Measurements from ENCODE around the gene KDM8. TPM values are rescaled to one million over a fixed set of nuclear protein-coding genes. Genes with fewer than 3 reads are reported as not detected.

KDM8 gene
- total and polyA plus RNA-seq, 9 of the 15 experiments (the other 6 are each of a cell fraction or from before 2014, with no cell fraction given) = 0.61 to 9.1 (median 5.4) TPM

- TF ChIP-seq ILK (tag; IDR thresholded peaks at IDR 0.05; ENCODE audit: borderline replicate concordance, low read depth) = no peak
- TF ChIP-seq SMARCA4 (IDR thresholded peaks at IDR 0.05) = no peak
- TF ChIP-seq KAT7 (CRISPR knock-in tag; IDR thresholded peaks at IDR 0.05; ENCODE audit: borderline replicate concordance) = no peak; the same call in 1 of the 2 replicates
- TF ChIP-seq SNRNP70 (optimal IDR thresholded peaks at IDR 0.05; ENCODE audit: low read depth, low read length) = no peak
- TF ChIP-seq CBX8 (IDR thresholded peaks at IDR 0.05; ENCODE audit: borderline replicate concordance, extremely low read depth, low read depth, low read length, poor library complexity, severe bottlenecking) = no peak
- TF ChIP-seq NCOA6 (IDR thresholded peaks at IDR 0.05) = no peak
- TF ChIP-seq RFX1 (IDR thresholded peaks at IDR 0.05) = peak; percentile 61
- peak; percentile 55 for TF ChIP-seq CHD1 (IDR thresholded peaks at IDR 0.05; ENCODE audit: low read length)
- TF ChIP-seq NR2C2 (CRISPR knock-in tag; IDR thresholded peaks at IDR 0.05) = 0 out of 2 replicates have a peak, but pooled peaks have one; percentile 47
- TF ChIP-seq NR2C2 (tag; IDR thresholded peaks at IDR 0.05) = peak; percentile 55; the same call in 1 of the 2 replicates
- no peak for TF ChIP-seq ZMIZ1 (IDR thresholded peaks at IDR 0.05; ENCODE audit: low read depth in 2 of 2, low read length in 2 of 2)
- TF ChIP-seq RBM22 (IDR thresholded peaks at IDR 0.05; ENCODE audit: low read depth, low read length, poor library complexity, severe bottlenecking) = no peak
- no peak for TF ChIP-seq ZNF695 (CRISPR knock-in tag; IDR thresholded peaks at IDR 0.05)
- TF ChIP-seq, protein P1, sequence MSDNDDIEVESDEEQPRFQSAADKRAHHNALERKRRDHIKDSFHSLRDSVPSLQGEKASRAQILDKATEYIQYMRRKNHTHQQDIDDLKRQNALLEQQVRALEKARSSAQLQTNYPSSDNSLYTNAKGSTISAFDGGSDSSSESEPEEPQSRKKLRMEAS (CRISPR knock-in tag; IDR thresholded peaks at IDR 0.05) = peak; percentile 74; the same call in 1 of the 2 replicates
- TF ChIP-seq SMC3 (conservative IDR thresholded peaks at IDR 0.05; ENCODE audit: insufficient read depth, low read depth, low read length) = no peak; the same call in 1 of the 2 replicates
- TF ChIP-seq PHB (CRISPR knock-in tag; IDR thresholded peaks at IDR 0.05) = no peak
- TF ChIP-seq ARID4B (CRISPR knock-in tag; IDR thresholded peaks at IDR 0.05) = peak; percentile 11
Measured at GRCh38 chr16:27203507-27204311, at the start of gene KDM8 (continued).

All from K562 (cell line).